ENCODE measurements around the gene PMP22. TPM values are rescaled to one million over a fixed set of nuclear protein-coding genes. Genes with fewer than 3 reads are reported as not detected.
"Not testable (repeated sequence)": the region's sequence is repeated elsewhere in the genome, so short reads cannot be mapped to it uniquely, and the experiment has no call there.

PMP22 gene
- total RNA-seq, 1 donor from 2014 or later = 18.7 TPM

- DNase-seq (ENCODE audit: low read depth in 2 of 2) = no peak
Measured at GRCh38 chr17:15256689-15257088, 8.4 kb downstream of the PMP22 start.

- DNase-seq (ENCODE audit: low read depth in 2 of 2) = no peak
Measured at GRCh38 chr17:15255713-15256454, 9.2 kb downstream of the PMP22 start.

- DNase-seq (ENCODE audit: low read depth in 2 of 2) = no peak
Measured at GRCh38 chr17:15250135-15250860, 14.8 kb downstream of the PMP22 start.

GRCh38 chr17:15249487-15249886 lies 15.6 kb downstream of the PMP22 start:
- DNase-seq (ENCODE audit: low read depth in 2 of 2) = no peak

GRCh38 chr17:15247891-15248529 lies 17.1 kb downstream of the PMP22 start:
- peak in 1 of 2 donors; percentile 30 for DNase-seq (ENCODE audit: low read depth in 2 of 2)

GRCh38 chr17:15245054-15245453 lies 20.1 kb downstream of the PMP22 start:
- no peak for DNase-seq (ENCODE audit: low read depth in 2 of 2)

- no peak for DNase-seq (ENCODE audit: low read depth in 2 of 2)
Measured at GRCh38 chr17:15240644-15241043, 24.5 kb downstream of the PMP22 start.

GRCh38 chr17:15239491-15239890 lies 25.6 kb downstream of the PMP22 start:
- no peak for DNase-seq (ENCODE audit: low read depth in 2 of 2)

- no peak for DNase-seq (ENCODE audit: low read depth in 2 of 2)
Measured at GRCh38 chr17:15238676-15239422, 26.3 kb downstream of the PMP22 start.

- no peak for DNase-seq (ENCODE audit: low read depth in 2 of 2)
Measured at GRCh38 chr17:15238057-15238456, 27.1 kb downstream of the PMP22 start.

GRCh38 chr17:15237106-15237425 lies 28.1 kb downstream of the PMP22 start:
- DNase-seq (ENCODE audit: low read depth in 2 of 2) = no peak

- DNase-seq (ENCODE audit: low read depth in 2 of 2) = no peak
Measured at GRCh38 chr17:15236281-15237105, 28.6 kb downstream of the PMP22 start.

GRCh38 chr17:15233971-15234370 lies 31.2 kb downstream of the PMP22 start:
- no peak for DNase-seq (ENCODE audit: low read depth in 2 of 2)

GRCh38 chr17:15233022-15233805 lies 31.9 kb downstream of the PMP22 start:
- DNase-seq (ENCODE audit: low read depth in 2 of 2) = peak; percentile 30 to 34

GRCh38 chr17:15232517-15232915 lies 32.6 kb downstream of the PMP22 start:
- no peak for DNase-seq (ENCODE audit: low read depth in 2 of 2)

- DNase-seq (ENCODE audit: low read depth in 2 of 2) = no peak
Measured at GRCh38 chr17:15231851-15232516, 33.1 kb downstream of the PMP22 start.

GRCh38 chr17:15230866-15231265 lies 34.3 kb downstream of the PMP22 start:
- no peak for DNase-seq (ENCODE audit: low read depth in 2 of 2)

GRCh38 chr17:15221827-15222226 lies 43.3 kb downstream of the PMP22 start:
- DNase-seq (ENCODE audit: low read depth in 2 of 2) = not testable (repeated sequence)

- DNase-seq (ENCODE audit: low read depth in 2 of 2) = no peak
Measured at GRCh38 chr17:15220785-15221184, 44.3 kb downstream of the PMP22 start.

- no peak for DNase-seq (ENCODE audit: low read depth in 2 of 2)
Measured at GRCh38 chr17:15216481-15216880, 48.6 kb downstream of the PMP22 start.

Measured in lung microvascular endothelial cell (primary cell).